H1 (cell line): ENCODE data around the gene PLD2. TPM values are rescaled to one million over a fixed set of nuclear protein-coding genes. Genes with fewer than 3 reads are reported as not detected.
A peak's percentile ranks its signal among the peaks of the same experiment; 100 is the strongest.

Source experiments
- ATF2 ChIP-seq: IDR thresholded peaks from 2 replicates; pipeline ENCODE4 v1.6.1; 2012; ENCODE audit warnings: low read length, inconsistent platforms
- BCL11A ChIP-seq, 2 experiments: IDR thresholded peaks; one replicate each; pipeline ENCODE4 v1.6.1; 2011; ENCODE audit warnings: low read depth in 2 of 2, low read length in 2 of 2, mild to moderate bottlenecking in 2 of 2
- BRCA1 ChIP-seq: IDR thresholded peaks from 2 replicates; pipeline ENCODE4 v1.6.1; 2012; ENCODE audit warnings: low read depth, low read length, improper control_type of control experiment
- CEBPB ChIP-seq: IDR thresholded peaks from 2 replicates; pipeline ENCODE4 v1.6.1; 2012; ENCODE audit warnings: low read depth, low read length
- CREB1 ChIP-seq: IDR thresholded peaks from 2 replicates; pipeline ENCODE4 v1.6.1; 2012; ENCODE audit warnings: inconsistent platforms
- E2F6 ChIP-seq: IDR thresholded peaks from 2 replicates; pipeline ENCODE4 v1.6.1; 2012; ENCODE audit warnings: inconsistent platforms
- EZH2 ChIP-seq: fragments of 200-600 bp; sonication (generic); IDR thresholded peaks from 2 replicates; pipeline ENCODE4 v1.7.1; 2012; ENCODE audit warnings: low read depth, mild to moderate bottlenecking, moderate library complexity, low read length, inconsistent platforms; ENCODE audit not compliant: severe bottlenecking
- GABPA ChIP-seq: IDR thresholded peaks from 2 replicates; pipeline ENCODE4 v1.6.1; 2011; ENCODE audit warnings: mild to moderate bottlenecking, low read length, moderate library complexity, borderline replicate concordance; ENCODE audit not compliant: insufficient read depth
- JUND ChIP-seq: IDR thresholded peaks from 2 replicates; pipeline ENCODE4 v1.6.1; 2011; ENCODE audit warnings: mild to moderate bottlenecking, improper control_type of control experiment, low read length
- PHF8 ChIP-seq: fragments of 200-600 bp; sonication (generic); conservative IDR thresholded peaks from 2 replicates; pipeline ENCODE4 v1.7.1; 2012; ENCODE audit warnings: low read depth, mild to moderate bottlenecking, inconsistent platforms, low read length, moderate library complexity
- POLR2A ChIP-seq, 2 experiments: IDR thresholded peaks; 1 replicate in 1 of 2; 2 replicates in 1 of 2; pipeline ENCODE4 v1.6.1; 2011; ENCODE audit warnings: low read depth in 2 of 2, low read length in 2 of 2, mild to moderate bottlenecking in 2 of 2; ENCODE audit errors: control extremely low read depth in 1 of 2
- POLR2AphosphoS5 ChIP-seq: IDR thresholded peaks from 2 replicates; pipeline ENCODE4 v1.6.1; 2011; ENCODE audit warnings: low read depth, low read length
- POU5F1 ChIP-seq: IDR thresholded peaks from 2 replicates; pipeline ENCODE4 v1.6.1; 2011; ENCODE audit warnings: low read depth, mild to moderate bottlenecking, low read length, moderate library complexity
- RFX5 ChIP-seq: IDR thresholded peaks from 2 replicates; pipeline ENCODE4 v1.6.1; 2011; ENCODE audit warnings: low read depth, low read length, improper control_type of control experiment, borderline replicate concordance
- RXRA ChIP-seq: IDR thresholded peaks from 2 replicates; pipeline ENCODE4 v1.6.1; 2011; ENCODE audit warnings: low read depth, mild to moderate bottlenecking, low read length, moderate library complexity; ENCODE audit not compliant: insufficient read depth
- SAP30 ChIP-seq: fragments of 300-600 bp; sonication (generic); IDR thresholded peaks from 2 replicates; pipeline ENCODE4 v1.7.1; 2012; ENCODE audit warnings: low read length, moderate library complexity, mild to moderate bottlenecking, inconsistent platforms; ENCODE audit not compliant: insufficient read depth, insufficient replicate concordance
- SIX5 ChIP-seq: IDR thresholded peaks from 2 replicates; pipeline ENCODE4 v1.6.1; 2011; ENCODE audit warnings: mild to moderate bottlenecking, low read depth, low read length
- SP1 ChIP-seq: IDR thresholded peaks from 2 replicates; pipeline ENCODE4 v1.6.1; 2011; ENCODE audit warnings: low read depth, low read length
- SRF ChIP-seq: IDR thresholded peaks from 2 replicates; pipeline ENCODE4 v1.6.1; 2011; ENCODE audit warnings: mild to moderate bottlenecking, low read depth, low read length, moderate library complexity
- SUZ12 ChIP-seq: fragments of 200-600 bp; sonication (generic); IDR thresholded peaks from 2 replicates; pipeline ENCODE4 v1.6.1; 2012; ENCODE audit warnings: mild to moderate bottlenecking, inconsistent platforms, low read length, moderate library complexity, mixed read lengths
- TAF1 ChIP-seq: IDR thresholded peaks from 2 replicates; pipeline ENCODE4 v1.6.1; 2011; ENCODE audit warnings: mild to moderate bottlenecking, low read depth, low read length
- TBP ChIP-seq: IDR thresholded peaks from 2 replicates; pipeline ENCODE4 v1.6.1; 2011; ENCODE audit warnings: low read depth, low read length, improper control_type of control experiment
- TEAD4 ChIP-seq: IDR thresholded peaks from 2 replicates; pipeline ENCODE4 v1.6.1; 2012; ENCODE audit warnings: low read depth, low read length, inconsistent platforms, mixed read lengths
- polyA plus RNA-seq, 7 experiments: library from polyadenylated mRNA; depleted of rRNA in 3 of 7; stranded (reverse) in 5 of 7; unstranded in 2 of 7; fragments of >200 nt in 5 of 7; fragments of 200-250 nt in 2 of 7; gene quantifications; 1 replicate in 5 of 7; 2 replicates in 1 of 7; 4 replicates in 1 of 7; pipeline versions ENCODE4 v1.2.1 to v1.2.3, GENCODE V29; 2011 to 2013; ENCODE audit warnings: missing spikeins in 2 of 7, mixed read lengths in 2 of 7
- total RNA-seq: library from RNA; stranded (reverse); fragmentation: NEBNext Ultra II Directional; extraction: Animal tissue kit (Norgen Biotek cat#: 25700); gene quantifications from 2 replicates; pipeline ENCODE4 v1.2.1, GENCODE V29; 2021

Gene PLD2
- total and polyA plus RNA-seq, 2 of the 8 experiments (the other 6 are each of a cell fraction or from before 2014, with no cell fraction given), result 44.3 to 48.4 TPM

DNA sequence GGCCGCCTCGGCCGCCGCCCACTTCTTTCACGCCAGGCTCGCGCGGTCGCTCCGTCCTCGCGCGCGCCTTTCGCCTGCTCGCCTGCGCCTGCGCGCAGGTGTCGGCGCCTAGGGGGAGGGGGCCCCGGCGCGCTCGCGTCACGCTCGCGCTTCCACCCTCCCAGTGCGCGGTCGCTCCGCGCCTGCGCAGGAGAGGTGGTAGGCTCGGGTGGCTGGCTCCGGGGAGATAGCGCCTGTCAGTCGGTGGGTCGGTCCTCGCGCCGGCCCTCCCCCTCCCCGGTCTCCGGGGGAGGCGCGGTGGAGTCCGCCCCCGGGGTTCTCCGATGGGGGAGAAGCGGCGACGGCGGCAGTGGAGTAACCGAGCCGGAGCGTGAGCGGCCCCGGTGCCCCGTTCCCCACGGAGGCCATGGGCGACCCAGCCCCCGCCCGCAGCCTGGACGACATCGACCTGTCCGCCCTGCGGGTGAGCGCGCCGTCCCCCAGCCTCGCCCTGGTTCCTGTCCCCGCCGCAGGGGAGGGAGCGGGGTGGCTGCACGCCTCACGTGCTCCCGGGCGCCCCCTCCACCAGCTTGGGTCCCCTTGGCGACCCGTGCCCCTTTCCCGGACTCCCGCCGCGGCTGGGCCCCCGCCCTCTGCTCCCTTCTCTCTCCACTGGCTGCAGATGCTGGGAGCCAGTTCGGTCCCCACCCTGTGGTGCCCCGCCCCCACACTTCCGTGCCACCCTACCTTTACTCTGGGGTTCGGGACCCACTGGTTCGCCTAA, 26.4 kb downstream of the PLD2 start, which contains the start of gene MINK1 (continued):
- TF ChIP-seq ATF2 (no peak), TAF1 (no peak), SUZ12 (peak; percentile 53; the same call in 1 of the 2 replicates), TEAD4 (no peak), TBP (no peak), BCL11A (IDR thresholded peaks at IDR 0.05; ENCODE audit: low read depth in 2 of 2, low read length in 2 of 2) (no peak), POLR2A (IDR thresholded peaks at IDR 0.05; ENCODE audit: control extremely low read depth in 1 of 2, low read depth in 2 of 2, low read length in 2 of 2) (peak in 1 of 2 experiments; percentile 61; a peak in 2 of 3 replicates), RXRA (no peak), SRF (no peak), E2F6 (no peak), SAP30 (no peak), SIX5 (no peak), RFX5 (no peak), JUND (no peak), CEBPB (no peak), GABPA (no peak), EZH2 (no peak), POU5F1 (no peak), SP1 (no peak), POLR2AphosphoS5 (no peak), PHF8 (no peak), BRCA1 (no peak), CREB1 (peak; percentile 60; the same call in 1 of the 2 replicates)
